GM12878 (cell line): ENCODE results near the gene RASSF4. TPM values are rescaled to one million over a fixed set of nuclear protein-coding genes. Genes with fewer than 3 reads are reported as not detected.

Experiments
- ATAC-seq: fragments of 200-7000 bp; cut with Tn5 transposase; 3 replicates; pipeline ENCODE4 v1.9.1; 2020; ENCODE audit warnings: mild to moderate bottlenecking, moderate library complexity
- BruUV-seq: library from RNA; stranded (reverse); fragments of 400-500 nt; replicated peaks from 2 replicates; lab custom pipeline; 2021; lab: Mats Ljungman, UMichigan
- CTCF ChIA-PET: fragments of 300-600 bp; sonication (Branson Sonifier 250); formaldehyde crosslinking; extraction: SDS; loops from one replicate; lab custom pipeline; 2021; ENCODE audit warnings: inconsistent platforms; lab: Yijun Ruan, JAX
- POLR2A ChIA-PET: fragments of 350-600 bp; formaldehyde crosslinking; extraction: SDS; loops from one replicate; lab custom pipeline; 2021; ENCODE audit warnings: inconsistent platforms; lab: Charles Lee
- RAD21 ChIA-PET: fragments of 300-600 bp; sonication (Branson Sonifier 250); formaldehyde crosslinking; loops from one replicate; lab custom pipeline; 2023; ENCODE audit warnings: antibody characterized with exemption; ENCODE audit not compliant: unreplicated experiment; lab: Charles Lee
- SMC1A ChIA-PET: fragments of 300-600 bp; sonication (Branson Sonifier 250); formaldehyde crosslinking; loops from one replicate; lab custom pipeline; 2023; ENCODE audit not compliant: unreplicated experiment, uncharacterized antibody; lab: Charles Lee
- DNase-seq: peaks from one replicate; pipeline ENCODE4 v3.0.0-alpha.2; 2011; ENCODE audit warnings: low read depth, low spot score
- FAIRE-seq: peaks from 3 replicates; lab custom pipeline; 2011; peaks lifted over from hg19 to GRCh38; lab: Jason Lieb, UNC
- H2AFZ ChIP-seq: 2 replicates; pipeline ENCODE4 v1.6.0; 2011; ENCODE audit warnings: low read depth, low read length, control low read depth; ENCODE audit not compliant: control insufficient read depth
- H3K27ac ChIP-seq: 2 replicates; pipeline ENCODE4 v1.5.1; 2011; ENCODE audit warnings: control low read depth; ENCODE audit not compliant: control insufficient read depth, insufficient read depth
- H3K27me3 ChIP-seq, 2 experiments: replicated peaks in 1 of 2; 2 replicates each; pipeline versions ENCODE4 v1.6.0 to v1.6.1; 2011; ENCODE audit warnings: low read length in 1 of 2; ENCODE audit not compliant: control insufficient read depth in 2 of 2, insufficient read depth in 2 of 2
- H3K36me3 ChIP-seq, 2 experiments: 2 replicates each; pipeline ENCODE4 v1.5.1; 2011; ENCODE audit warnings: low read length in 1 of 2; ENCODE audit not compliant: control insufficient read depth in 2 of 2, insufficient read depth in 2 of 2
- H3K4me1 ChIP-seq: 2 replicates; pipeline ENCODE4 v1.6.1; 2011; ENCODE audit warnings: mild to moderate bottlenecking, low read length, moderate library complexity, mixed read lengths; ENCODE audit not compliant: control insufficient read depth, insufficient read depth
- H3K4me2 ChIP-seq: 2 replicates; pipeline ENCODE4 v1.6.0; 2011; ENCODE audit warnings: control low read depth; ENCODE audit not compliant: control insufficient read depth, insufficient read depth
- H3K4me3 ChIP-seq: fragments of 200-600 bp; sonication (generic); 2 replicates; pipeline ENCODE4 v1.5.1; 2016
- H3K79me2 ChIP-seq: 2 replicates; pipeline ENCODE4 v1.6.0; 2011; ENCODE audit warnings: low read length; ENCODE audit not compliant: control insufficient read depth, insufficient read depth
- H3K9ac ChIP-seq: 2 replicates; pipeline ENCODE4 v1.8.0; 2011; ENCODE audit warnings: low read length, control low read depth, mixed read lengths; ENCODE audit not compliant: control insufficient read depth, insufficient read depth
- H3K9me3 ChIP-seq: replicated peaks from 3 replicates; pipeline ENCODE4 v1.5.1; 2011; ENCODE audit warnings: mild to moderate bottlenecking, low read length; ENCODE audit not compliant: control insufficient read depth, insufficient read depth
- H4K20me1 ChIP-seq: 2 replicates; pipeline ENCODE4 v1.6.0; 2011; ENCODE audit not compliant: control insufficient read depth, insufficient read depth
- BHLHE40 ChIP-seq, 2 experiments: fragments of 450-650 bp in 1 of 2; IDR thresholded peaks; 2 replicates each; pipeline ENCODE4 v1.6.1; 2011 to 2017; ENCODE audit warnings: low read depth in 2 of 2, borderline replicate concordance in 1 of 2, improper control_type of control experiment in 1 of 2, low read length in 1 of 2, mild to moderate bottlenecking in 1 of 2
- CBFB ChIP-seq: IDR thresholded peaks from 2 replicates; pipeline ENCODE4 v1.6.1; 2016; ENCODE audit warnings: antibody characterized with exemption, low read depth
- CTCF ChIP-seq, 3 experiments: IDR thresholded peaks in 2 of 3; conservative IDR thresholded peaks in 1 of 3; 2 replicates each; pipeline ENCODE4 v1.5.1; 2011; ENCODE audit warnings: low read depth in 3 of 3, low read length in 3 of 3, mild to moderate bottlenecking in 3 of 3, control low read depth in 2 of 3, moderate library complexity in 2 of 3, inconsistent platforms in 1 of 3, mixed read lengths in 1 of 3; ENCODE audit not compliant: control insufficient read depth in 2 of 3, insufficient read depth in 1 of 3; ENCODE audit errors: extremely low read depth in 1 of 3
- GATAD2B ChIP-seq: fragments of 450-650 bp; conservative IDR thresholded peaks from 2 replicates; pipeline ENCODE4 v1.6.1; 2017; ENCODE audit warnings: low read depth, mild to moderate bottlenecking, moderate library complexity
- IKZF1 ChIP-seq: fragments of 450-650 bp; conservative IDR thresholded peaks from 2 replicates; pipeline ENCODE4 v1.6.1; 2017; ENCODE audit warnings: antibody characterized with exemption, mild to moderate bottlenecking
- LARP7 ChIP-seq: fragments of 450-650 bp; IDR thresholded peaks from 2 replicates; pipeline ENCODE4 v1.6.1; 2017; ENCODE audit warnings: mild to moderate bottlenecking
- NFYB ChIP-seq: IDR thresholded peaks from 2 replicates; pipeline ENCODE4 v1.6.1; 2011; ENCODE audit warnings: low read depth, mild to moderate bottlenecking, low read length, improper control_type of control experiment, moderate library complexity; ENCODE audit not compliant: insufficient read depth
- PKNOX1 ChIP-seq: fragments of 450-650 bp; IDR thresholded peaks from 2 replicates; pipeline ENCODE4 v1.6.1; 2016; ENCODE audit warnings: mild to moderate bottlenecking
- RCOR1 ChIP-seq: conservative IDR thresholded peaks from 2 replicates; pipeline ENCODE4 v1.6.1; 2012; ENCODE audit warnings: low read depth, low read length, improper control_type of control experiment
- RELA ChIP-seq: fragments of 450-650 bp; IDR thresholded peaks from 2 replicates; pipeline ENCODE4 v1.8.0; 2014; ENCODE audit warnings: borderline replicate concordance; ENCODE audit not compliant: partially characterized antibody
- RUNX3 ChIP-seq: IDR thresholded peaks from 2 replicates; pipeline ENCODE4 v1.6.1; 2012; ENCODE audit warnings: low read length, inconsistent platforms
- ZBED1 ChIP-seq: IDR thresholded peaks from 2 replicates; pipeline ENCODE4 v1.6.1; 2016; ENCODE audit warnings: borderline replicate concordance
- WGBS: methylation state at CpG from one replicate; pipeline ENCODE4 v1.1.6; 2016; ENCODE audit warnings: low lambda C conversion rate; ENCODE audit not compliant: insufficient replicate concordance, insufficient coverage; ENCODE audit errors: missing lambda C conversion rate; 5-methylcytosine and 5-hydroxymethylcytosine counted together
- in situ Hi-C: fragments of 300-500 bp; cut with MboI; formaldehyde crosslinking; loops from 9 replicates; pipeline ENCODE4 v1.14.3; 2018; ENCODE audit warnings: mixed read lengths
- intact Hi-C: fragments of 100-400 bp; cut with micrococcal nuclease; formaldehyde crosslinking; loops from one replicate; pipeline ENCODE4 v1.14.2; 2022; ENCODE audit not compliant: unreplicated experiment
- polyA plus RNA-seq, 11 experiments: library from polyadenylated mRNA; depleted of rRNA in 4 of 11; unstranded in 6 of 11; stranded (reverse) in 5 of 11; fragments of >200 nt; fragmentation: Nextera tagmentation in 4 of 11; fragmentation: Illumina TruSeq in 1 of 11; extraction: Ambion mirVana in 4 of 11; extraction: Trizol in 1 of 11; gene quantifications; 1 replicate in 1 of 11; 2 replicates in 10 of 11; pipeline versions ENCODE4 v1.2.1 to v1.2.3, GENCODE V29; 2011 to 2016; ENCODE audit warnings: inconsistent platforms in 2 of 11, missing spikeins in 2 of 11, low read depth in 1 of 11
- total RNA-seq, 4 experiments: library from RNA; depleted of rRNA in 3 of 4; stranded (reverse); fragments of >200 nt in 3 of 4; fragmentation: Illumina TruSeq in 1 of 4; extraction: Trizol in 1 of 4; gene quantifications; 2 replicates each; pipeline versions ENCODE4 v1.2.1 to v1.2.3, GENCODE V29; 2013 to 2021
- TF ChIP-seq, protein P1 (sequence below): fragments of 450-650 bp; IDR thresholded peaks from 2 replicates; pipeline ENCODE4 v1.6.1; 2017; ENCODE audit warnings: mild to moderate bottlenecking, moderate library complexity

Gene RASSF4
- total and polyA plus RNA-seq, 10 of the 15 experiments (the other 5 are each of a cell fraction or from before 2014, with no cell fraction given) = 3.7 to 71.1 (median 16.8) TPM

DNA sequence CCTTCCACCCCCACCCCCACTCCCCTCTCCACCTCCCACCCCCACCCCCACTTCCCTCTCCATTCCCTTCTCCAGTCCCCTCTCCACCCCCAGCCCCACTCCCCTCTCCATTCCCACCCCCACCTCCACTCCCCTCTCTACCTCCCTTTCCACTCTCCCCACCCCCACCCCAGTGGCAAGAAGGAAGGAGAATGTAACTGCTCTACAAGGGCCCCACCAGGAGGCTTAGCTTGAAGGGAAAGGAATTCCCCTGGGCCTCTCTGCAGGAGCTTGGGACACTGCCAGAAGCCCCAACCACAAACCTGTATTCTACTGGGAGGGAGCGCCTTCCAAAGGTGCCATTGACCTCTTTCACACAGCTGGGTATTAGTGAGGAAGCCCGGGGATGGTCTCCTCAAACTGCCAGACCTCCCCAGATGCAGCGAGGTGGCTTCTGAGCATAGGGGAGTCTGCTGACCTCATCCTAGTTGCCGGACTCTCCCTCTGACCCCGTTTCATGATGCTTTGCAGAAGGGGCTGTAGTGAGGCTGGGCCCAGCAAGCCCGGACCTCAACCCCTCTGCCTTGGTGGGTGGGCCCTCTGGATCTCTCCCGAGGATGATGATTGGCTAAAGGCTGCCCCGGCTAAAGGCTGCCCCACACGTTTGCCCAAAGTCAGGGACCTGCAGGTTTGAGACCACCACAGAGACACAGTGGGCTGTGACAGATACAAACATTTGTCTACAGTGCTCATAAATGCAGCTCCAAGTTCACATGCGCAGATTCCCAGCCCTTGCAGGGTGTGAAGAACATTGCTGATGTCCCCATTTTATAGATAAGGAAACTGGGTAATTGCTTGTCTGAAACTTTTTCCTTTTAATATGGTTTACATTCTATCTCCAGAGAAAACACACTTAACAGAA is 16.1 kb downstream of the RASSF4 start:
- 29% methylated on average over 10 of the region's 10 CpGs for WGBS
- in situ Hi-C loops (loop anchor here (5.0 kb wide), 1 partner anchor 43 kb away; no protein-coding TSS in a partner anchor), intact Hi-C loops (loop anchor here (1.0 to 2.0 kb wide), 3 partner anchors 9 to 43 kb away; partner anchors contain the start of gene RASSF4)
- FAIRE-seq = no peak
- Histone ChIP-seq H3K27ac (peak overlapping the region; percentile 80), H3K27me3 (no peaks in the 10 kb centered on the region), H3K4me3 (no peak overlapping the region), H3K36me3 (peaks cover 0 to 7% of the 10 kb centered on the region in 2 experiments; a peak in 2 of 4 replicates), H3K4me2 (peak overlapping the region; percentile 57), H3K4me1 (peaks cover 59% of the 10 kb centered on the region), H3K9me3 (no peaks in the 10 kb centered on the region), H2AFZ (no peak overlapping the region), H3K9ac (peak overlapping the region; percentile 49), H3K79me2 (peaks cover 11% of the 10 kb centered on the region), H4K20me1 (no peaks in the 10 kb centered on the region)
- DNase-seq = no peak
- BruUV-seq = no TSS peak
- ChIA-PET CTCF (interaction anchor here (0.6 to 10.1 kb wide), 13 partner anchors 9 to 80 kb away, joined by 3 to 181 read pairs (median 3); no protein-coding TSS in a partner anchor), RAD21 (interaction anchor here (0.6 to 7.7 kb wide), 7 partner anchors 10 to 42 kb away, joined by 3 to 124 read pairs (median 9); partner anchors contain the start of gene RASSF4), SMC1A (interaction anchor here (0.5 to 2.4 kb wide), 12 partner anchors 9 to 1028 kb away, joined by 3 to 25 read pairs (median 3); no protein-coding TSS in a partner anchor), POLR2A (interaction anchor here (0.6 to 7.4 kb wide), 7 partner anchors 10 to 43 kb away, joined by 3 to 110 read pairs (median 4); partner anchors contain the start of gene RASSF4)
- peak; percentile 2 for ATAC-seq
- TF ChIP-seq GATAD2B (peak; percentile 42; the same call in 1 of the 2 replicates), IKZF1 (peak; percentile 33; the same call in 1 of the 2 replicates), NFYB (0 out of 2 replicates have a peak, but pooled peaks have one; percentile 40), BHLHE40 (IDR thresholded peaks at IDR 0.05; ENCODE audit: borderline replicate concordance in 1 of 2, low read depth in 2 of 2, low read length in 1 of 2) (0 out of 4 replicates have a peak, but pooled peaks of 1 of the 2 experiments have one; percentile 25), PKNOX1 (no peak), RELA (peak; percentile 17), CBFB (0 out of 2 replicates have a peak, but pooled peaks have one; percentile 24), CTCF (IDR thresholded peaks at IDR 0.05 in 2 of 3, conservative IDR thresholded peaks at IDR 0.05 in 1 of 3; ENCODE audit: control insufficient read depth in 2 of 3, extremely low read depth in 1 of 3, insufficient read depth in 1 of 3, low read depth in 3 of 3, low read length in 3 of 3) (peak in 1 of 3 experiments; percentile 13; a peak in 1 of 6 replicates), LARP7 (0 out of 2 replicates have a peak, but pooled peaks have one; percentile 25), RUNX3 (peak; percentile 83), RCOR1 (no peak), ZBED1 (no peak)
- TF ChIP-seq, protein P1, sequence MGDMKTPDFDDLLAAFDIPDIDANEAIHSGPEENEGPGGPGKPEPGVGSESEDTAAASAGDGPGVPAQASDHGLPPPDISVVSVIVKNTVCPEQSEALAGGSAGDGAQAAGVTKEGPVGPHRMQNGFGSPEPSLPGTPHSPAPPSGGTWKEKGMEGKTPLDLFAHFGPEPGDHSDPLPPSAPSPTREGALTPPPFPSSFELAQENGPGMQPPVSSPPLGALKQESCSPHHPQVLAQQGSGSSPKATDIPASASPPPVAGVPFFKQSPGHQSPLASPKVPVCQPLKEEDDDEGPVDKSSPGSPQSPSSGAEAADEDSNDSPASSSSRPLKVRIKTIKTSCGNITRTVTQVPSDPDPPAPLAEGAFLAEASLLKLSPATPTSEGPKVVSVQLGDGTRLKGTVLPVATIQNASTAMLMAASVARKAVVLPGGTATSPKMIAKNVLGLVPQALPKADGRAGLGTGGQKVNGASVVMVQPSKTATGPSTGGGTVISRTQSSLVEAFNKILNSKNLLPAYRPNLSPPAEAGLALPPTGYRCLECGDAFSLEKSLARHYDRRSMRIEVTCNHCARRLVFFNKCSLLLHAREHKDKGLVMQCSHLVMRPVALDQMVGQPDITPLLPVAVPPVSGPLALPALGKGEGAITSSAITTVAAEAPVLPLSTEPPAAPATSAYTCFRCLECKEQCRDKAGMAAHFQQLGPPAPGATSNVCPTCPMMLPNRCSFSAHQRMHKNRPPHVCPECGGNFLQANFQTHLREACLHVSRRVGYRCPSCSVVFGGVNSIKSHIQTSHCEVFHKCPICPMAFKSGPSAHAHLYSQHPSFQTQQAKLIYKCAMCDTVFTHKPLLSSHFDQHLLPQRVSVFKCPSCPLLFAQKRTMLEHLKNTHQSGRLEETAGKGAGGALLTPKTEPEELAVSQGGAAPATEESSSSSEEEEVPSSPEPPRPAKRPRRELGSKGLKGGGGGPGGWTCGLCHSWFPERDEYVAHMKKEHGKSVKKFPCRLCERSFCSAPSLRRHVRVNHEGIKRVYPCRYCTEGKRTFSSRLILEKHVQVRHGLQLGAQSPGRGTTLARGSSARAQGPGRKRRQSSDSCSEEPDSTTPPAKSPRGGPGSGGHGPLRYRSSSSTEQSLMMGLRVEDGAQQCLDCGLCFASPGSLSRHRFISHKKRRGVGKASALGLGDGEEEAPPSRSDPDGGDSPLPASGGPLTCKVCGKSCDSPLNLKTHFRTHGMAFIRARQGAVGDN = 0 out of 2 replicates have a peak, but pooled peaks have one; percentile 50
